NCI-H748 (cell line): Measurements from ENCODE around the gene SGTA.
"Not testable (repeated sequence)": the region's sequence is repeated elsewhere in the genome, so short reads cannot be mapped to it uniquely, and the experiment has no call there.

Source experiments
- DNase-seq: peaks from one replicate; lab custom pipeline; 2025; ENCODE audit not compliant: unreplicated experiment; lab: John Stamatoyannopoulos, UW

SGTA gene

GRCh38 chr19:2782936-2783780 is at the start of gene SGTA:
Gene SGTA, minus strand, starts transcription at chr19:2783273. Its CDS starts 14,205 bp downstream, at chr19:2769068.
- peak; percentile 98 for DNase-seq

GRCh38 chr19:2827840-2828489 is 44.9 kb upstream of the SGTA start:
- no peak for DNase-seq

GRCh38 chr19:2827022-2827421 is 43.9 kb upstream of the SGTA start:
- no peak for DNase-seq

GRCh38 chr19:2824129-2824528 is 41.1 kb upstream of the SGTA start:
- no peak for DNase-seq

GRCh38 chr19:2823646-2824045 is 40.6 kb upstream of the SGTA start:
- DNase-seq: no peak

GRCh38 chr19:2822846-2823245 is 39.8 kb upstream of the SGTA start:
- DNase-seq: no peak

GRCh38 chr19:2820112-2820702 is 37.1 kb upstream of the SGTA start:
- DNase-seq: peak; percentile 24

GRCh38 chr19:2819540-2820111 is 36.6 kb upstream of the SGTA start, which contains the start of gene ZNF554:
Gene ZNF554, plus strand, starts transcription at chr19:2819868. Its CDS starts 204 bp downstream, at chr19:2820072.
- DNase-seq: peak; percentile 94

GRCh38 chr19:2817237-2817829 is 34.3 kb upstream of the SGTA start:
- not testable (repeated sequence) for DNase-seq

GRCh38 chr19:2816641-2817040 is 33.6 kb upstream of the SGTA start:
- DNase-seq: no peak

- DNase-seq: no peak
These were observed 32.9 kb upstream of the SGTA start for GRCh38 chr19:2815923-2816322.

- no peak for DNase-seq
These were observed 32.1 kb upstream of the SGTA start for GRCh38 chr19:2815191-2815614.

GRCh38 chr19:2814426-2814825 is 31.4 kb upstream of the SGTA start:
- no peak for DNase-seq

- DNase-seq: no peak
These were observed 30.4 kb upstream of the SGTA start for GRCh38 chr19:2813235-2814160.

- no peak for DNase-seq
These were observed 29.6 kb upstream of the SGTA start for GRCh38 chr19:2812414-2813234.

GRCh38 chr19:2811735-2812413 is 28.8 kb upstream of the SGTA start:
- DNase-seq: no peak

GRCh38 chr19:2811221-2811722 is 28.2 kb upstream of the SGTA start:
- DNase-seq: no peak
